Measurements from ENCODE around the gene SYNE1. TPM values are rescaled to one million over a fixed set of nuclear protein-coding genes. Genes with fewer than 3 reads are reported as not detected.
A peak's percentile ranks its signal among the peaks of the same experiment; 100 is the strongest.
"Not testable (repeated sequence)": the region's sequence is repeated elsewhere in the genome, so short reads cannot be mapped to it uniquely, and the experiment has no call there.

SYNE1 gene
- total RNA-seq, 1 donor from 2014 or later, result 316 TPM

DNA sequence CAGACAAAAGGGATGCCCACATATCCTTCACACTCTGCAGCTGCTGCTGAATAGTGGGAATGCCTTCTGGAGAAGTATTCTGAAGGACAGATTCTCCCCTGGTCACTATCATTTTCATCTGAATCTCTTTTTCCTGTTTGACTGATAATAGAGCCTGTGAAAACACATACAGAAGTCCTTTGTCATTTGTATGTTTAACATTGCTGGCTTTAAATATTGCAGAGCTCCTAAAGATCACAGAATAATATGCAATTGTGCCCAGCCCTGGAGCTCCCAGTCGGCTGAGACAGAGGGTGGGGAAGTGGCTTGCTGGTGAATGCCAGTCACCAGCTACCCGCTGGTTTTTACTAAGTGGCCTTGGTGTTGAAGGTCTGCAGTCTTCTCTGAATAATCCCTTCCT is 272.3 kb downstream of the SYNE1 start:
- no peak for DNase-seq

DNA sequence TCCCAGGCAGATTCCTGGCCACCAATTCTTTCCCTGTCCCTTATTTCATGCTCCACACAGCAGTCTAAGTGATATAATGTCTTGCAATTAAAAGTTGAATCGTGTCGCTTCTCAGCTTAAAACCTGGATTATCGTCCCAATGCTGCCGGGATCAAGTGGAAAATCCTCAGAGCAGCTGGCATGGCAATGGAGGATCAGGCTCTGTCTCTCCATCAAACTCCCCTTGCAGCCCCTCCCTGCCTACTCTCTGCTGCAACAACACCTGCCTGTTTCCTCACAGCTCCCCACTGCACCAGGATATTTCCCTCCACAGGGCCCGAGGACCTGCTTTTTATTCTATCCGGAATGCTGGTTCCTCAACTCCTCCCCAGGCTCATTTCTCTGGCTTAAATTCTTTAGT is 277.1 kb downstream of the SYNE1 start:
- DNase-seq, result no peak

DNA sequence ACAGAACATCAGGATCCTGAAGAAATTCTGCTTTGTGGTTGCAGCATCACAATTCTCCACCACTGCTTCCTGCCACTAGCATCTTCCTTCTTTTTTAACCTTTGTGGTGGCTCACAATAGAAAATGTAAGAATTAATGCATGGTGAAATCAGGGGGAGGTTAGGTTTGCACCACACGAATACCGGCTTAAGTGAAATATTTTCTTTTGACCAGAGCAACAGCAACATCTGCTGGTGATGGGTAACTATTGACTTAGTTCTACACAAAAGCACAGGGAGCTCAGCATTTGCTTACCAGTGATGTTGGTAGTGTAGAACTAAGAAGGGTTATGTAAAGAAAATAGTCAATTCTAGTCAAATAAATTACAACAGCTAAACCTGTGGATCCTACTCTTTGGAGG is 280.5 kb downstream of the SYNE1 start:
- DNase-seq, result no peak

DNA sequence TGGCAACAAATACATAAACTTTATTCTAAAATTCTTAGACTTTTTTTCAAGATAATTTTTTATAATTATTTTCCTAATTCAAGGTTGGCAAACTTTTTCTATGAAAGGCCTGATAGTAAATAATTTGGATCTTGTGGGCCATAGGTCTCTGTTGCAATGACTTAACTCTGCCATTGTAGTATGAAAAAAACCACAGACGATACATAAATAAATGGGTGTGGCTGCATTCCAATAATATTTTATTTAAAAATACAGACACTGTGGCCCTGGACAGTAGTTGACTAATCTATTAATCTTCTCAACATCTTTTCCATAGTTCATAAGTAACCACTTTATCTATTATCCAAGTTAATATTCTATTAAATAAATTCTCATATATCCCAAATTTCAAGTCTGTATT is 281.1 kb downstream of the SYNE1 start:
- no peak for DNase-seq

- DNase-seq, result no peak
These were observed 282.0 kb downstream of the SYNE1 start for GRCh38 chr6:152355166-152355565.

- no peak for DNase-seq
These were observed 283.7 kb downstream of the SYNE1 start for GRCh38 chr6:152353440-152353839.

GRCh38 chr6:152351742-152352141 is 285.4 kb downstream of the SYNE1 start:
- no peak for DNase-seq

- no peak for DNase-seq
These were observed 286.1 kb downstream of the SYNE1 start for GRCh38 chr6:152351110-152351509.

DNA sequence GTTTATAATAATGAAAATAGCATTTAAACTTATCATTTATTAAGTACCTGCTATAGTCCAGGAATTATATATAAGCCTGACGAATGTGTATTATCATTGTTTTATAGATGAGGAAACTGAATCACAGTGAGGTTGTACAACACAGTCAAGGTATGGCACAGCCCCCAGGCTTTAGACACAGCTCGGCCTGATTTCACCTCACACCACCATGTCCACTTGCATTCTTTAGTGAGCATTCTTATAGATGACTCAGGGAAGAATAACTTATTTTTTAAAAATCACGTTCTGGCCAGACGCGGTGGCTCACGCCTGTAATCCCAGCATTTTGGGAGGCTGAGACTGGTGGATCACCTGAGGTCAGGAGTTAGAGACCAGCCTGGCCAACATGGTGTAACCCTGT is 289.0 kb downstream of the SYNE1 start:
- no peak for DNase-seq

GRCh38 chr6:152343735-152344360 is 293.3 kb downstream of the SYNE1 start:
- no peak for DNase-seq

DNA sequence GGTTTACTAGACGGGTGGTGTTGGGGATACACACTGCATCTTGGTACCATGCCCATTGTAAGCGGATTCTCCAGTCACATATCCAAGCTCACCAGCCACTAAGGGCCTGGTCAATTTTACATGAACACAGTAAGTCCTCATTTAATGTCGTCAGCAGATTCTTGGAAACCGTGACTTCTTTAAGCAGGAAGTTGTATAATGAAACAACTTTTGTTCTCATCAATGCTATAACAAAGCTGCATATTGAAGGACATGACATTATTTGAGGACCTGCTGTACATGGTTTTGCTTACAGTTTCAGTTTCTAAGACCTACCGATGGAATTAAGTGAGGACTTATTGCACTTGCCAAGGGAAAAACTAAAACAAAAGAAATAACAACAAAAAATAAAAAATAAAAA is 295.6 kb downstream of the SYNE1 start:
- DNase-seq, result no peak

- DNase-seq, result peak; percentile 29
These were observed 298.6 kb downstream of the SYNE1 start for GRCh38 chr6:152338335-152339125.

GRCh38 chr6:152334555-152334954 is 302.6 kb downstream of the SYNE1 start:
- no peak for DNase-seq

DNA sequence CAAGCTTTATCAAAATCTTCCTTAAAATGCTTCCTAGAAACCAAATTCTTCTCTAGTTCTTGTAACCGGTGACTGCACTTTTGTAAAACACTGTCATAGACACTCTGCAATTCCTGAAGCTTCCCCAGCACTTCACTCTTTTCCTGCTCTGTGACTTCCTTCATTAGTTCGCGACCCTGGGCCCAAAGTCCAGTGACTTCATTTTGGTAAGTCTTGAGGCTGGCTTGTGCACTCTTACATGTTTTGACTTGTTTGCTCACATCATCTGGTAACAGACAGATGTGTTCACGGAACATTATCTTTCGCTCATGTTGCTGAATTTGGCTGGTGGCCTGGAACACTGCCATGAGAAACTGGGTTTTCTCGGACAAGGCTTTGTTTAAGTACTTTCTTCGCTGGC is 306.2 kb downstream of the SYNE1 start:
- DNase-seq, result no peak

DNA sequence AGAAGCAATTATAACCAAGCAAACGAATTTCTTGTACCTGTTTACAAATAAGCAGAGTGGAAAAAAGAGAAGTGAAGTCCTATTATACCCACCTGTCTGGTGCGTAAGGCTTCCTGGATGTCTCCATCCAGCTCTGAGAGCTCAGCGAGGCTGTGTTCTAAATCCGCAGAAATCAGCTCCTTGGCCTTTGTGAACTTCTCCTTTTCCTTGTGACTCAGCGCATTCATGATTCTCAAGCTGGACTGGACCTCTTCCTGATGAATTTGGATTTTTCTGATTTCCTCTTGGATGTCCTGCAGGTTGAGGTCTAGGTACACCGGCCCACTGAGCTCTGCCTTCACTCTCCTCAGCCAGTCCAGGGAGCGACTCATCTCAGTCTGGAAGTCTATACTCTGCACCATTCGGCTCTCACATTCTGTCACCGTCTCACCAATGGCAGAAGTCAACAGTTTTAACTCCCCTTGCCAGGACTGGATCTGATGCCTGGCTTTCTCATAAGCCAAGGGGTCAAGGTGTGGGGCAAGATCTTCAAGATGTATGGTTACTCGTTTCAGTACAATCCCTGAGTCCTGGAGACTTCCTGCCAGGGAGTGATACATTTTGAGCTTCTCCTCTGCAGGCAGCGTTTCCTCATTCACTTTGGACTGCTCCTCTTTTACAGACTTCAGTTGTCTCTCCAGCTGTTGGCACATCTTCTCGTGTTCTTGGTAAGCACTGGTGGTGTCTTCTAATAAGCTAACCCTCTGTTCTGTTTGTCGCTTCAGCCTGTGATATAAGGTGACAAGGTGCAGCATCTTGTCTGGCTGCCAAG is 307.3 kb downstream of the SYNE1 start:
- DNase-seq, result no peak

GRCh38 chr6:152328200-152328599 is 309.0 kb downstream of the SYNE1 start:
- not testable (repeated sequence) for DNase-seq

GRCh38 chr6:152323376-152323775 is 313.8 kb downstream of the SYNE1 start:
- DNase-seq, result no peak

DNA sequence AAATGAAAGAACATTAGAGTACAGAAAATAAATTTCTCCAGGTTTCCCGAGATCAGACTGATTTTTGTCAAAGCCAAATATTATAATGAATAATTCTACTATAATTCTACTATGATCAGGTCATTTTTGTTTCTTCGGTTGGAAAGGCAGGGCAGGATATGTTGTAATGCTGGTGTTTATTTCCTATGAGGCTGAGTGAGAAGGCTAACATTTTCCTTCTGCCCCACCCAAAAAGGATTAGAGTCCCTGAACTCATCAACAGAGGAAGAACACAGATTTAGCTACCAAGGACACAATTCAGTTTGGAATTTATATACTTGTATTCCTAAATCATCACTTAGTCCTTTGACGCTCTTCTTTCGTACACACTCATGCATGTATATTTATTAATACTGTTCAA is 318.9 kb downstream of the SYNE1 start:
- DNase-seq, result no peak

GRCh38 chr6:152316024-152316423 is 321.1 kb downstream of the SYNE1 start:
- no peak for DNase-seq

GRCh38 chr6:152314483-152314832 is 322.7 kb downstream of the SYNE1 start:
- DNase-seq, result no peak

DNA sequence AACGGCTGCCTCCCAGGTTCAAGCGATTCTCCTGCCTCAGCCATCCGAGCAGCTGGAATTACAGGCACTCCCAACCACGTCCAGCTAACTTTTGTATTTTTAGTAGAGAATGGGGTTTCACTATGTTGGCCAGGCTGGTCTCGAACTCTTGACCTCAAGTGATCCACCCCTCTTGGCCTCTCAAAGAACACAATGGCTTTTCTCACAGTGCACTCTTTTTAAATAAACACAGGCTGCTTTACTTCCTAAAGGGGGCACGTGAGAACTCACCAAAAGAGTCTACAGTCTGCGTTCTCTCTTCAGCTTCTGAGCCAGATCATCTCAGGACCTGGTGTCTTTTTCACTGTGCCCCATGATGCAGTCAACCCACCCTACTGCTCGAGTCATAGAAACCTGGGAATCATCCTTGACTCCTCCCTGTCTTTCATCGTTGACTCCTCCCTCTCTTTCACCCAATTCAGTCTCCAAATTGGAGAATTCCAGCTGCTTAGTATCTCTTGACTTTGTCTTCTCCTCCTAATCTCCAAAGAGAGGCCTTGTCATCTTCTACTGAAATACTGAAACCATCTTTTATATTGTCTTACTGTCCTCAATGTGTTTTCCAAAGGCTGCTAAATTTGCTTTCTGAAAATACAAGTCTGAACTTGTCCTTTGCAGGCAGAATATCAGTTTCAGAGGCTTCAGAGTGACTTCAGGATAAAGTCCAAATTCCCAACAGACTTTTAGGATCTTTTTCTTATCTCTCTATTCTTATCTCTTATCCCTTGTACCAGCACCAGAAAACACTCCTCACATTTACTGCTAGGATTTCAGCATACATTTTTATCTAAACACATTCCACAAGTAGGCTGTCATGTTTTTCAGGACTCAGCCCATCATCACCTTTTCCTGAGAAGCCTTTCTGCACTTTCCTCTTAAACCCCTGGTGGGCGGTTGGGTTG is 323.4 kb downstream of the SYNE1 start:
- no peak for DNase-seq

DNA sequence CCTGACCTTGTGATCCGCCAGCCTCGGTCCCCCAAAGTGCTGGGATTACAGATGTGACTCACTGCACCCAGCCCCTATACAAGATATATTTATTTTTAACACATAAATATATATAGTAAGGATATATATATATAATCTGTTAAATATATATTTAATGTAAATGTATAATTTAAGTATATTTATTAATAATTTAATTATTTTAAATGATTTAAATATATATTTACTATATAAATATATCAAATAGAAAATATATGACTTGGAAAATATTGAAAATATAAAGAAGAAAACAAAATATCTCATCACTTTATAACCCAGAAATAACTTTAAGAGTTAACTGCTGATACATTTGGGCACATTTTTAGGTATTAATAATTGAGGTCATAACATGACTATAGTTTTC is 324.7 kb downstream of the SYNE1 start:
- DNase-seq, result no peak

Data from occipital lobe (tissue), 2 donors.